RWPE1 (cell line): ENCODE results near the gene PUS1.
"Not testable (repeated sequence)": the region's sequence is repeated elsewhere in the genome, so short reads cannot be mapped to it uniquely, and the experiment has no call there.

Experiments used
- CTCF ChIA-PET: fragments of 350-600 bp; sonication (Branson Sonifier 250); formaldehyde crosslinking; extraction: SDS; loops from one replicate; lab custom pipeline; 2021; lab: Yijun Ruan, JAX
- POLR2A ChIA-PET: fragments of 400-600 bp; formaldehyde crosslinking; extraction: SDS; loops from one replicate; lab custom pipeline; 2020; ENCODE audit warnings: antibody characterized with exemption; ENCODE audit not compliant: low non-redundant PET; lab: Yijun Ruan, JAX
- DNase-seq: peaks from one replicate; pipeline ENCODE4 v3.0.0; 2012; ENCODE audit warnings: low spot score
- H3K27ac ChIP-seq: fragments of 450-650 bp; 2 replicates; pipeline ENCODE4 v1.5.1; 2017
- CTCF ChIP-seq: fragments of 450-650 bp; conservative IDR thresholded peaks from 2 replicates; pipeline ENCODE4 v1.5.1; 2017; ENCODE audit warnings: low read depth, mild to moderate bottlenecking

Gene PUS1

GRCh38 chr12:131928711-131929580, at the start of gene PUS1:
TSS of gene PUS1 (plus strand) at chr12:131929276. CDS start at chr12:131929723, 447 bp downstream.
- peak; percentile 98 for DNase-seq
- TF ChIP-seq CTCF = no peak
- peak within 1 kb of the TSS; percentile 79 for H3K27ac ChIP-seq
- ChIA-PET CTCF (interaction anchor here (0.6 to 0.9 kb wide), 4 partner anchors 16 to 435 kb away, joined by 3 to 8 read pairs (median 4); no protein-coding TSS in a partner anchor), POLR2A (no interaction called here)

GRCh38 chr12:131882804-131883520, 46.1 kb upstream of the PUS1 start:
- ChIA-PET POLR2A (interaction anchor here (0.6 kb wide), 1 partner anchor 11 kb away, joined by 5 read pairs; no protein-coding TSS in a partner anchor), CTCF (interaction anchor here (0.7 kb wide), 1 partner anchor 563 kb away, joined by 4 read pairs; no protein-coding TSS in a partner anchor)
- no peak for DNase-seq
- TF ChIP-seq CTCF = no peak
- H3K27ac ChIP-seq = peak overlapping the region; percentile 35; the same call in 1 of the 2 replicates

GRCh38 chr12:131883521-131883900, 45.6 kb upstream of the PUS1 start:
- ChIA-PET POLR2A (no interaction called here), CTCF (interaction anchor here (0.7 kb wide), 1 partner anchor 564 kb away, joined by 4 read pairs; no protein-coding TSS in a partner anchor)
- H3K27ac ChIP-seq = peak overlapping the region; percentile 35; the same call in 1 of the 2 replicates
- no peak for DNase-seq
- no peak for TF ChIP-seq CTCF

GRCh38 chr12:131885076-131885475, 44.0 kb upstream of the PUS1 start:
- POLR2A ChIA-PET, CTCF ChIA-PET, DNase-seq, H3K27ac ChIP-seq: not testable (repeated sequence)

- ChIA-PET POLR2A (no interaction called here), CTCF (no interaction called here)
- H3K27ac ChIP-seq = no peak overlapping the region
- no peak for TF ChIP-seq CTCF
- DNase-seq = no peak
Observed at GRCh38 chr12:131885543-131886057, 43.5 kb upstream of the PUS1 start.

GRCh38 chr12:131891722-131892121, 37.4 kb upstream of the PUS1 start:
- CTCF ChIA-PET = not testable (repeated sequence)

More at GRCh38 chr12:131891722-131892121, 37.4 kb upstream of the PUS1 start:
- H3K27ac ChIP-seq, POLR2A ChIA-PET, DNase-seq: not testable (repeated sequence)
